GM21786 (cell line): ENCODE results near the gene STK16.
"Not testable (repeated sequence)": the region's sequence is repeated elsewhere in the genome, so short reads cannot be mapped to it uniquely, and the experiment has no call there.

Source experiments
- ATAC-seq: cut with Tn5 transposase; IDR thresholded peaks from one replicate; pipeline ENCODE4 v1.9.1; 2021; ENCODE audit not compliant: unreplicated experiment

The STK16 gene

GRCh38 chr2:219243291-219243761 lies 2.0 kb upstream of the STK16 start:
- no peak for ATAC-seq

- ATAC-seq: no peak
Measured at GRCh38 chr2:219244789-219245147, 511 bp upstream of the STK16 start.

GRCh38 chr2:219245899-219246230 lies 586 bp downstream of the STK16 start:
- ATAC-seq: no peak

GRCh38 chr2:219246559-219246958 lies 1.3 kb downstream of the STK16 start:
- ATAC-seq: no peak

DNA sequence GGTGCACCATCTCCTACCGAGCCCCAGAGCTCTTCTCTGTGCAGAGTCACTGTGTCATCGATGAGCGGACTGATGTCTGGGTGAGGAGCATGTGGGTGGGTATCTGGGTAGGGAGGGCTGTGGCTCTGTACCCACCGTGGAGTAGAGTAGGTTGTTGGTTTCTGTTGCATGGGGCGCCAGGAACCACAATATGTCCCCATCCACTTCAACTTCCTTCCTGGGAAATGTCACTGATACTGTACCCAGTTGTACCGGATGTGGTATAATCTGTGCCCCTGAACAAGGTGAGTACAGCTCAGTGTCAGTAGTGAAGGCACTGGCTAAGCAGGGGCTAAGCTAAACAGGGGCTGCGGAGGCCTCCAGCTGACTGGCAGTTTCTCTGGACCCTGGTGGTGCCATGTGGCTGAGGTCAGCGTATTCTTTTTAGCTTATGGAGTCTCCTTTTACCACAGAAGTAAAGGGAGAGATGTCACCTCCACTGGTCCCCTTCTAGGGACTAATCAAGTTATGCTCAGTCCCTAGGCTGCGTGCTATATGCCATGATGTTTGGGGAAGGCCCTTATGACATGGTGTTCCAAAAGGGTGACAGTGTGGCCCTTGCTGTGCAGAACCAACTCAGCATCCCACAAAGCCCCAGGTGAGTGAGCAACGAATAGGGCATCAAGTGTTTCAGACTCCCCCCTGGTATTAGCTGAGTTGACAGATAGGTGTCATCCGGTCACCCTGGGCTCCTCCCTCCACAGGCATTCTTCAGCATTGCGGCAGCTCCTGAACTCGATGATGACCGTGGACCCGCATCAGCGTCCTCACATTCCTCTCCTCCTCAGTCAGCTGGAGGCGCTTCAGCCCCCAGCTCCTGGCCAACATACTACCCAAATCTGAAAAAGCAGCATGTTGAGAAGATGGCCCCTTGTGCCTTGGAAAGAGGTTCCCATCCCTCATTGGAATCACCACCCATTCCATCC lies 2.7 kb downstream of the STK16 start:
- peak; percentile 26 for ATAC-seq

DNA sequence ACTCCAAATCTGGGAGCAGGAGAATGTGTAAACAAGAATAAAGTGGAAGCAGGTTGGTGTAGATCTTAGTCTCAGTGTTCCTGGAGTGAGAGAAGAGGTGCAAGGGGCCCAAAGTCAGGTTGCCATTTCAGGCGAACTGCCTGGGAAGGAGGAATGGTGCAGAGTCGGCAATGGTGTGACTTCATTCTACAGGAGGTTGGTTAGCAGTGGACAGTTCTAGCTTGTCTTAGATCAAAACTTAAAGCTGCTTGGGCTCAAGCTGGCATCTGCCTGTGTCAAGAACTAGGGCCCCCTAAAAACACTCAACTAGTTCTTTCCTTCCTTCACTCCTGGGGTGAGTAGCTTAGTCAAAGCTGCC lies 3.5 kb downstream of the STK16 start:
- ATAC-seq: no peak

- peak; percentile 47 for ATAC-seq
Measured at GRCh38 chr2:219249203-219249980, 4.1 kb downstream of the STK16 start.

DNA sequence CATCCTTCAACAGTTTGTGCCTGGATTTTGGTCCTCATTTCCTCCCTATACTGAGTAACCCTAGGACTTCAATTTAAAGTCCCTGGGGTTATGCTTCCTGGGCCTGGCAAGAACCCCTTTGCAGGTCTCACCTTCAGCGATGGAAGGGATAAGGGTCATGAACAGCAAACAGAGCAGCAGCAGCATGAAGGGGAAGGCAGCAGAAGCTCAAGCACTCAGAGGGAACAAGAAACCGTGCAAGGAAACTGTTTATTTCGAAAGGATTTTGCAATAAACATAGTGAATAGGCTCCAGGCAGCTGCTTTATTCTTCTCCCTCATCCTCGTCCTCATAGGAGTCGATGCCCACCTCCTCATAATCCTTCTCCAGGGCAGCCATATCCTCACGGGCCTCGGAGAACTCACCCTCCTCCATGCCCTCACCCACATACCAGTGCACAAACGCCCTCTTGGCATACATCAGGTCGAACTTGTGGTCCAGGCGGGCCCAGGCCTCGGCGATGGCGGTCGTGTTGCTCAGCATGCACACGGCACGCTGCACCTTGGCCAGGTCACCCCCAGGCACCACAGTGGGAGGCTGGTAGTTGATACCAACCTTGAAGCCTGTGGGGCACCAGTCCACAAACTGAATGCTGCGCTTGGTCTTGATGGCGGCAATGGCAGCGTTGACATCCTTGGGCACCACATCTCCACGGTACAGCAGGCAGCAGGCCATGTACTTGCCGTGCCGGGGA lies 4.9 kb downstream of the STK16 start:
- ATAC-seq: no peak

DNA sequence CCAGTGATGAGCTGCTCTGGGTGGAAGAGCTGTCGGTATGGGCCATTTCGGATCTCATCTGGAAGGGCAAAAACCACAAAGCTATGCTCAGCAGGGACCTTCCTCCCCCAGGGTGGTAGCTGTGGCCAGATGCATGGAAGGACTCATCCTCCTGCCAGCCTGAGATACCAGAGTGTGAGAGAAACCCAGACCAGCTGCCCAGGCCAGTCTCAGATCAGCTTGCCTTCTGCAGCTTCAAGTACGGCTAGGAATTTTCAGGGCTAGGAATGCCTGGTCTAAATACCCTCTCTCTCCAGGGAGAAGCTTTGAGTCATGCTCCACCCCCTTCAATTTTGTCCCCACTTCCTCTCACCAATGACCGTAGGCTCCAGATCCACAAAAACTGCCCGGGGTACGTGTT lies 6.4 kb downstream of the STK16 start:
- no peak for ATAC-seq

DNA sequence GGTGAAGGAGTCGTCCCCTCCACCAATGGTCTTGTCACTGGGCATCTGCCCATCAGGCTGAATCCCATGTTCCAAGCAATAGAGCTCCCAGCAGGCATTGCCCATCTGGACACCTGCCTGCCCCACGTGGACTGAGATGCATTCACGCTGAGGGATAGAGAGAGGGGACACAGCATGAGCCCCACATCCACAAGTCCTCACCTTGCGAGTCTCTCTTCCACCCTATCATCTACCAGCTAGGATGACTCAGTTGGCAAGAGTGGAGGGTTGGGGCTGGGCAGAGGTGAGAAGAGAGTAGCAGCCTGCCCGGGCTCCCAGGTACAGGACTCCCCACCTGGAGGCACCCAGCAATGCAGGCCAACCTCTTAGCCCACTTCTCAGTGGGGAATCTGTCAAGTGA lies 6.8 kb downstream of the STK16 start:
- no peak for ATAC-seq

DNA sequence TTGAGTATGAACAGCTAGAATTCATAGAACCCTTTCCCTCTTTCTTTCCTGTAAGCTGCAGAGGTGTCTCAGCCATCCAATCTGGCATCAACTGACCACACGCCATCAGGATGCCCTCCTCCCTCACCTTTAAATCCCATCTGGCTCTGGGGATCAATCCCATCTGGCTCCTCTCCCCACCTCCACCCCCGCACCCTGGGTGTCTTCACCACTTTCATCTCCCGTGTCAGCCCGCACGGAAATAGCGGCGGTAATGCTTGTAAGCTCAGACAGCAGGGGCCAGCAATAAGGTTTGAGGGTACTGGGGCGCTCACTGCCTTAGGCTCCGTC lies 7.3 kb downstream of the STK16 start:
- ATAC-seq: no peak

GRCh38 chr2:219252900-219253752 lies 7.8 kb downstream of the STK16 start, which contains the start of gene TUBA4B:
TUBA4B (plus strand) TSS chr2:219253243; CDS start chr2:219253408, 165 bp downstream.
- ATAC-seq: peak; percentile 0

GRCh38 chr2:219253753-219254589 lies 8.7 kb downstream of the STK16 start, which contains the start of gene TUBA4A:
TUBA4A (minus strand) TSS chr2:219253918; CDS start chr2:219253858, 60 bp downstream.
- ATAC-seq: peak; percentile 35

DNA sequence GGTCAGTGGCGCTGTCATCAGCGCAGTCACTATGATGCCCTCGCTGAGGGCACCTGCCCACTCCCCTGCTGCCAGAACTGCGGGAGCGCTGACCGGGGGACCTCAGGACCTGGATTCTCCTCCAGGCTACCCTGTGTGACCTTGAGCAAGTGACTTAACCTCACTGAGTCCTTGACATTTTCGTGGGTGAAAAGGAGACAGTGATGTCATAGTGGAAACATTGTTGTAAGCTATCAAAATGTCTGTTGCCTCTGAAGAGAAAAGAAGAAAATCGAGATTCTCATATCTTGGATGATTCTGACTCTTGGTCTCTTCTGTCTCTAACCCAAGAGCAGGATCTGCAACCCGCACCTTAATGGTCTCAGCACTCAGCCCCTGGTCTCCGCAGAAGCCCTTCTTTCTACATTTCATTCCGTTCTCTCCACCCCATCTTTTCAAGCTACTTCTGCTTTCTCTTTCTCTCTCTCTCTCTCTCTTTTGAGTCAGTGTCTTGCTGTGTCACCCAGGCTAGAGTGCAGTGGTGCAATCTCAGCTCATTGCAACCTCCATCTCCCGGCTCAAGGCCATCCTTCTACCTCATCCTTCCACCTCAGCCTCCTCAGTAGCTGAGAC lies 9.4 kb downstream of the STK16 start:
- ATAC-seq: peak; percentile 35

GRCh38 chr2:219258942-219259341 lies 13.7 kb downstream of the STK16 start:
- not testable (repeated sequence) for ATAC-seq

- ATAC-seq: no peak
Measured at GRCh38 chr2:219261024-219261855, 16.0 kb downstream of the STK16 start.

DNA sequence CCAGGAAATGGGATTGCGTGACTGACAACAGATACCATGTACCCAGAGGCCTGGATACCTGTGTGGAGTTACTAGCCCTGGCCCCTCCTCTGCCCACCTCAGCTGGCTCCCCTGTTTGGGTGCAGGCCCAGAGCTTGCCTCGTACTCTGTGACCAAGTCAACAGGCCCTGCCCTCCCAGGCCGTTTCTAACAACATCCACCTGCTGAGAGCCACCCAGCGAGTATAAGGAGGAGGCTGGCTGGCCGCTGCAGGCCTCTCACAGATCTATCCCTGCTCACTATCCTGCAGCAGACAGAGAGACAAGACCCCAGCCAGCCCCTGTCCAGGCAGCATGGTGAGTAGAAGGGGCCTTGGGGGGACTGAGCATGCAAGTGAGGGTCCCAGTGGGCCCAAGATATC lies 21.0 kb downstream of the STK16 start:
- no peak for ATAC-seq

DNA sequence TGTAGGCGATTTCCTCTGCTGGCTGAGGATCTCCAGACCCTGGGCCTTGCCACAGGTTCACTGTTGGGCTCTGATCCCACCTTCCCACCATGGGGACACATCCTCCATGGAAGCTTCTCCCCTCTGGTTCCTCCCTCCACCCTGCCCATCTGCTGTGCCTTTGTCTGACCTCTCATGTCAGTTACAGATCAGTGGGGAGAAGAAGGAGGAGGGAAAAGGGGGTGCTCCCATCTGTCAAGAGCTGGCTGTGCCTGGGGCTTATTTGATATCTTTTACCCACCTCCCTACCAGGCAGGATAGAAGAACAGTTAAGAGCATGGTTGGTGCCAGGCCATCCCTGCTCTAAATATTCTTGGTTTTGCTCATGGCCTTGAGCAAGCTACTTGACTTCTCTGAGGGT lies 21.6 kb downstream of the STK16 start:
- no peak for ATAC-seq
